C4-2B (cell line): ENCODE data around the gene CLOCK.

Source experiments
- ZFX ChIP-seq: fragments of 450-650 bp; IDR thresholded peaks from 2 replicates; pipeline ENCODE4 v1.6.1; 2017
- TF ChIP-seq, protein P1 (sequence below): fragments of 450-650 bp; conservative IDR thresholded peaks from 2 replicates; pipeline ENCODE4 v1.5.1; 2017; ENCODE audit warnings: mild to moderate bottlenecking

- TF ChIP-seq, protein P1, sequence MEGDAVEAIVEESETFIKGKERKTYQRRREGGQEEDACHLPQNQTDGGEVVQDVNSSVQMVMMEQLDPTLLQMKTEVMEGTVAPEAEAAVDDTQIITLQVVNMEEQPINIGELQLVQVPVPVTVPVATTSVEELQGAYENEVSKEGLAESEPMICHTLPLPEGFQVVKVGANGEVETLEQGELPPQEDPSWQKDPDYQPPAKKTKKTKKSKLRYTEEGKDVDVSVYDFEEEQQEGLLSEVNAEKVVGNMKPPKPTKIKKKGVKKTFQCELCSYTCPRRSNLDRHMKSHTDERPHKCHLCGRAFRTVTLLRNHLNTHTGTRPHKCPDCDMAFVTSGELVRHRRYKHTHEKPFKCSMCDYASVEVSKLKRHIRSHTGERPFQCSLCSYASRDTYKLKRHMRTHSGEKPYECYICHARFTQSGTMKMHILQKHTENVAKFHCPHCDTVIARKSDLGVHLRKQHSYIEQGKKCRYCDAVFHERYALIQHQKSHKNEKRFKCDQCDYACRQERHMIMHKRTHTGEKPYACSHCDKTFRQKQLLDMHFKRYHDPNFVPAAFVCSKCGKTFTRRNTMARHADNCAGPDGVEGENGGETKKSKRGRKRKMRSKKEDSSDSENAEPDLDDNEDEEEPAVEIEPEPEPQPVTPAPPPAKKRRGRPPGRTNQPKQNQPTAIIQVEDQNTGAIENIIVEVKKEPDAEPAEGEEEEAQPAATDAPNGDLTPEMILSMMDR, result no peak
- no peak for TF ChIP-seq ZFX
Measured at GRCh38 chr4:55378617-55379467, 167.9 kb downstream of the CLOCK start.
